Skin of body (tissue), 2 donors: ENCODE data around the gene ELL. TPM values are rescaled to one million over a fixed set of nuclear protein-coding genes. Genes with fewer than 3 reads are reported as not detected.

Experiments used
- DNase-seq: peaks from one replicate; lab custom pipeline; 2025; lab: John Stamatoyannopoulos, UW
- total RNA-seq: library from RNA; depleted of rRNA; stranded (reverse); fragments of >200 nt; gene quantifications from one replicate; pipeline ENCODE4 v1.2.3, GENCODE V29; 2014

Gene ELL
- total RNA-seq, 1 donor from 2014 or later = 13.0 TPM

DNA sequence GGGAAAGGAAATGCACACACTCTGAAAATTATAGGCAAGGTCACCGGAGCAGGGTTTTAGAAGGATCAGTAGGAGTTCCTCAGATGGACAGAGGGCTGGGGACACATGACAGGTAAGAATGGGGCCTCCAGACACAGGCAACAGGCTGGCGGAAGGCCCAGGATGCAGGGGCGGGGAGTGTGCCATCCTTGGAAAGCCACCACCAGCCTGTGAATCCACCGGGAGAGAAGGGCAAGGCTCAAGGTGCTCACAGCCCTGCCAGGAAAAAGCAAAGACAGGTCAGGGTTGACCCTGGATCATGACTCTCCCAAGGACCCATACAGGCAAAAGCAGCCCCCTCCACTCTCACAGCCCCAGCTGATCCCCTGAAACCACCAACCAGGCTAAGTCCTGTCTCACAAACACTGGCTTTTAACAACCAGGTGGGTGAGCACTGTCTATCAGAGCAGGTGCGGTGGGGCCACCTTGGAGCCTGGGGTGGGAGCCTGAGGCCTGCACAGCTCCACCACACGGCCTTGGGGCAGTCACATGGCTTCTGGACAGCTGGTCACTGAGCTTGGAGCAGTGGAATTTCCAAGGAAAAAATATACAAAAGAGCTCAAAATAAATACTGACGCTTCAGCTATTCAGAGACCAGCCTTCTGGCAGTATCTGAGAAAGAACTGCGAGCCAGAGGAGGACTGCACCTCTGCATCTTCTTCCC, 48.7 kb downstream of the ELL start:
- no peak for DNase-seq

DNA sequence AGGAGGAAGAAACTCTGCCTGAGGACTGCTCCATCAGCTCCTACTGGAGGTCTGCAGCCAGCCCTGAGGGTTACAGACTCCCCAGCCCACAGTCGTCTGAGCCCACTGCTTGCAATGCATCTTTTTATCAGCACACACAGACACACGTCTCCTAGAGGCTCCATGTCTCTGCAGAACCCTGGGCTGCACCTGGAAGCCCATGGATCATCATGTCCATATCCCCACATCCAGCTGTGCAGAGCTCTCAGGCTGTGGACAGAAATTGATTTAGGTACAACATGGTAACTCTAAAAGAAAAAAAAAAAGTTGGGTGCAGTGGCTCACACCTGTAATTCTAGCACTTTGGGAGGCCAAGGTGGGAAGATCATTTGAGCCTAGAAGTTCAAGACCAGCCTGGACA, 51.1 kb downstream of the ELL start:
- no peak for DNase-seq

- DNase-seq = no peak
These were observed 52.6 kb downstream of the ELL start for GRCh38 chr19:18469069-18469846.

DNA sequence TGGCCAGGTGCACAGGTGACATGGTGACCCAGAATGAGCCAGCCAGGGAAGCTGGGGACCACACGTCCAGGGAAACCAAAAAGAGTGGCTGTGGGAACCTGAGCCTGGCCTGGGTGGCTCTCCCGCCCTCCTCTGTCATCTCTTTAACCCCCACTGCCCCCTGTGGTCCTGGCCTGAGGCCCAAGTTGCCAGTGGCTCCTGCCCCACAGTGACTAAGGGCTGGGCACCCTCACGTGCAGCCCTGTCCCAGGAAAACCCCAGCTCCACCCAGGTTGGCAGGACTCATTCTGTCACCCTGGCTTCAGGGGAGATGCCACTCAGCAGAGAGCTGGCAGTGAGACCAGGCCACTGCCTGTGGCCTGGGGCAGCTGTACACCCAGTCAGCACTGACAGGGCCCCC, 53.4 kb downstream of the ELL start:
- no peak for DNase-seq

GRCh38 chr19:18467978-18468377, 53.9 kb downstream of the ELL start:
- DNase-seq = no peak

GRCh38 chr19:18466354-18466753, 55.5 kb downstream of the ELL start:
- no peak for DNase-seq

DNA sequence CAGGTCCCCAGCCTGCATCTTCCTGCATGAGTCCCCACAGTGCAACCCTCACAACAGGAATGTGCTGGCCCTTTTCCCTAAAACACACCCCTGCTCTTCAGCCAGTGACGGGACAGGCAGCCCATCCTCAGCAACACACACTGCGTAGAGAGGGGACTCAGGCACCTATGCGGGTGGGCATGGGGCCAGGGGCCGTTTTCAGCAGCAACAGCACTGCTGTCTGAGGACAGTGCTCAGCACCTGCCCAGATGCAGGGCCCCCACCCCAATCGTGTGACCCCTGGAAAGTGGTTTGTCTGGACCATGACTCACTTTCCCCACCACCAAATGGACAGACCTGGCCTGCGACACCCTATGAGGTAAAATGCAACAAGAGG, 55.9 kb downstream of the ELL start:
- DNase-seq = no peak

- no peak for DNase-seq
These were observed 56.5 kb downstream of the ELL start for GRCh38 chr19:18465214-18465963.

- no peak for DNase-seq
These were observed 57.2 kb downstream of the ELL start for GRCh38 chr19:18464646-18465045.

- DNase-seq = no peak
These were observed 60.4 kb downstream of the ELL start for GRCh38 chr19:18461471-18461870.

- DNase-seq = no peak
These were observed 61.0 kb downstream of the ELL start for GRCh38 chr19:18460900-18461299.

DNA sequence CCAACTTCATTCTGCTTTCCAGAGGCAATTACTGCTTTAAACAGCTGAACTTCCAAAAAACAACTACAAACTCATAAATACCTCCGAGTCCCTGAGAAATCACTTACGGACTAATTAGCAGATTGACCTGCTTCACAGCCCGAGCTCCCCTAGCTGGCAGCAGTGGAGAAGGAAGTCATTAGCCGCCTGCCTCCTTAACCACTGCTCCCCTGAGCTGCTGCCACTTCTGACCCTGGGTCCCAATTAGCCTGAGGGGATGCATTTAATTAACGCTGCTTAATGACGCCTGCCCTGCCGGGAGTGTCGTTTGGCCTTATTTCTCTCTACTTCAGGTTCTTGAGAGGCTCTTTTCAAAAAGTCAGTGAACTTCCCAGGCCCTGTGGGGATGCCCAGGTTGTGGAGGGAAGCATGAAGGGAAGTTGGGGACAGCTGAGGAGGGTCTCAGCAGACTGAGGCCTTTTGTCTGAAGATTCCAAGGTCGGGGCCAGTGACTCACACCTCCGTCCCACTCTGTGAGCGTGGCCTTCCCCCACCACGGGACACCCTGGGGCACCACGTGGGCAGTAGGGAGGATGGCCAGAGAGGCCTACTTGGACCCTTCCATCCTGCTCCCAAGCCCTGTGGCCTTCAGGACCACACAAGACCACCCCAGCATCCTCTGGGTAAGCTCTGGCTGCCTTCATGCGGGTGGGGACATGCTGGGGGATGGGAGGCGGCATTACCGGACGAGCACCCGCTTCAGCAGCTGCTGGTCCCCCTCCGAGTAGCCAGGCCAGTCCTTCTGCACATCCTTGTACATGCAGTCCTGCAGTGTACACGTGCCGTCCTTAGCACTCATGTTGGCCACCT, 64.2 kb downstream of the ELL start:
- DNase-seq = no peak

- no peak for DNase-seq
These were observed 64.9 kb downstream of the ELL start for GRCh38 chr19:18456974-18457373.

DNA sequence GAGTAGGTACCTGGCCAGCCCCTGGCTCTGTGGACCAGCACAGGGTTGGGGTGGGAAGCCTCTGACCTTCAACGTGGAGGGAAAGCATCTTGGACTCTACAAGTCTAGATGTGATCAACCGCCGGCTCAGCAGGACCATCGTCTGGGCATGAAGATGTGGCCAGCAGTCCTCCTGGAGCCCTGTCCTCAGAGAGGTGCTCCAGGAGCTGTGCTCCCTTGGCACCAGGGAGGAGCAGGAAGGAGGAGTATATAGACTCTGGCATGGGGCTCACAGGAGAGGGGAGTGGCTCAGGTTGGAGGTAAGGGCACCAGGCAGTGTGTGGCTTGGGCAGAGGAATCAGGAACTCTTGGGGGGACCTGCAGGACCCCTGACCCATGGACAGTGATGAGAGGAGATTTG, 65.6 kb downstream of the ELL start:
- no peak for DNase-seq

DNA sequence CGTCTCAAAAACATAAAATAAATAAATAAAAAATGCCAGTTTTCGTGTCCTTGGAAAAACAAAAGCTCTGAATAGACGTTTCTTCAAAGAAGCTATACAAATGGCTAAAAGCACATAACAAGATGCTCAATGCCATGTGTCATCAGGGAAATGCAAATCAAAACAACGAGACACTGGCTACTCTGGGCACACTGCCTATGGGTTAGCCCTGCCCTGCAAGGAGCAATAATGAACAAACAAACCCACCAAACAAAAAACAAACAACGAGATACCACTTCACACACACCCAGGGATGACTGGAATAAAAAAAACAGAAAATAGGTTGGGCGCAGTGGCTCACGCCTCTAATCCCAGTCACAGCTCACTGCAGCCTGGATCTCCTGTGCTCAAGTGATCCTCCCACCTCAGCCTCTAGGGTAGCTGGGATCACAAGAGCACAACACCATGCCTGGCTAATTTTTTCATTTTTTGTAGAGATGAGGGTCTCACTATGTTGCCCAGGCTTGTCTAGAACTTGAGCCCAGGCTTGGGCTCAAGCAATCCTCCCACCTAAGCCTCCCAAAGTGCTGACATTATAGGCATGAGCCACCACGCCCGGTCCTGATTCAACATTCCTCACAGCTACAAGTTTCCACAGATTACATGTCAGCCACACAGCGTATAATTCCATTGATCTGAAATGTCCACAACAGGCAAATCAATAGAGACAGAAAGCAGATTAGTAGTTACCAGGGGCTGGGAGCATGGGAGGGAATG, 68.4 kb downstream of the ELL start:
- no peak for DNase-seq

GRCh38 chr19:18452386-18452785, 69.5 kb downstream of the ELL start:
- DNase-seq = no peak

GRCh38 chr19:18450931-18451836, 70.7 kb downstream of the ELL start:
- DNase-seq = peak; percentile 58

GRCh38 chr19:18450021-18450930, 71.6 kb downstream of the ELL start:
- no peak for DNase-seq

DNA sequence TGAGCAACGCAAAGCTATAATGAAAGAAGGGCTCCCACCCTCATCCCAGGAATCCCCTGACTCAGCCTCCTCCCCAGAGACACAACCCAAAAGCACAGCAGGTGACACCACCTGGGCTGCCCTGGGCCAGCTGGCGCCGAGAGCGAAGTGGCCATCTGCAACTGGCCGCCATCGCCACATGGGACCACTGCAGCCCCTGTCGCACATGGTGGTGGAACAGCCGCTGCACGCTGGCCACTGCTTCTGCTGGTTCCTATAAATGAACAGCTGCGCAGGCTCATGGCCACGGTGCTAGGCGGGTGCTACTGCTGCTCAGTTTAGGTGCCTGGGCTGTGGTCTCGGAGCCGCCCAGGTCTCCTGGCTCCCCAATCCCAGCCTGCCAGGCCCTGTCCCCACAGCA, 72.3 kb downstream of the ELL start:
- DNase-seq = no peak
